GM21515 (cell line): ENCODE data around the gene LRRC73.
"Not testable (repeated sequence)": the region's sequence is repeated elsewhere in the genome, so short reads cannot be mapped to it uniquely, and the experiment has no call there.

Source experiments
- ATAC-seq: cut with Tn5 transposase; IDR thresholded peaks from one replicate; pipeline ENCODE4 v1.9.1; 2021; ENCODE audit not compliant: unreplicated experiment

Gene LRRC73

GRCh38 chr6:43511824-43512415 lies 1.8 kb upstream of the LRRC73 start:
- no peak for ATAC-seq

- no peak for ATAC-seq
Observed at GRCh38 chr6:43510827-43511163, 649 bp upstream of the LRRC73 start.

- ATAC-seq, result no peak
Observed at GRCh38 chr6:43509142-43509983, 783 bp downstream of the LRRC73 start.

GRCh38 chr6:43508481-43509141 lies 1.5 kb downstream of the LRRC73 start:
- ATAC-seq, result no peak

- peak; percentile 46 for ATAC-seq
Observed at GRCh38 chr6:43506667-43507471, 3.3 kb downstream of the LRRC73 start.

- no peak for ATAC-seq
Observed at GRCh38 chr6:43506171-43506570, 4.0 kb downstream of the LRRC73 start.

- no peak for ATAC-seq
Observed at GRCh38 chr6:43505718-43506117, 4.4 kb downstream of the LRRC73 start.

- no peak for ATAC-seq
Observed at GRCh38 chr6:43504756-43505593, 5.2 kb downstream of the LRRC73 start.

- ATAC-seq, result no peak
Observed at GRCh38 chr6:43503443-43503842, 6.7 kb downstream of the LRRC73 start.

GRCh38 chr6:43502666-43503065 lies 7.5 kb downstream of the LRRC73 start:
- no peak for ATAC-seq

- ATAC-seq, result no peak
Observed at GRCh38 chr6:43500921-43501320, 9.2 kb downstream of the LRRC73 start.

GRCh38 chr6:43499028-43499815 lies 10.9 kb downstream of the LRRC73 start:
- ATAC-seq, result no peak

GRCh38 chr6:43498291-43498690 lies 11.9 kb downstream of the LRRC73 start:
- ATAC-seq, result not testable (repeated sequence)

- ATAC-seq, result no peak
Observed at GRCh38 chr6:43497689-43498088, 12.5 kb downstream of the LRRC73 start.

GRCh38 chr6:43497129-43497396 lies 13.1 kb downstream of the LRRC73 start:
- ATAC-seq, result no peak

GRCh38 chr6:43496370-43497128 lies 13.6 kb downstream of the LRRC73 start:
- ATAC-seq, result no peak

- no peak for ATAC-seq
Observed at GRCh38 chr6:43495409-43495941, 14.7 kb downstream of the LRRC73 start.

- no peak for ATAC-seq
Observed at GRCh38 chr6:43494766-43495165, 15.4 kb downstream of the LRRC73 start.

GRCh38 chr6:43494321-43494720 lies 15.8 kb downstream of the LRRC73 start:
- ATAC-seq, result no peak
